CD8-positive, alpha-beta memory T cell (primary cell): ENCODE results near the gene SS18L1. TPM values are rescaled to one million over a fixed set of nuclear protein-coding genes. Genes with fewer than 3 reads are reported as not detected.

Experiments used
- CTCF ChIA-PET: fragments of 350-600 bp; sonication (Branson Sonifier 250); formaldehyde crosslinking; loops from one replicate; lab custom pipeline; 2021; ENCODE audit warnings: antibody characterized with exemption; lab: Charles Lee
- POLR2A ChIA-PET: fragments of 350-600 bp; sonication (Branson Sonifier 250); formaldehyde crosslinking; loops from one replicate; lab custom pipeline; 2021; ENCODE audit warnings: antibody characterized with exemption; lab: Charles Lee
- DNase-seq, 5 donors: peaks; one replicate each; pipeline versions ENCODE4 v3.0.0 to v3.0.0-alpha.2; 2020 to 2022; ENCODE audit warnings: mixed read lengths in 1 of 5
- H3K27ac ChIP-seq: one replicate; pipeline ENCODE4 v1.7.0; 2013; ENCODE audit warnings: low read depth, mild to moderate bottlenecking, low read length, moderate library complexity
- H3K27me3 ChIP-seq: 2 replicates; pipeline ENCODE4 v1.7.0; 2013; ENCODE audit warnings: low read length, mild to moderate bottlenecking; ENCODE audit not compliant: insufficient read depth, poor library complexity, severe bottlenecking
- H3K36me3 ChIP-seq: 2 replicates; pipeline ENCODE4 v1.7.0; 2013; ENCODE audit warnings: mild to moderate bottlenecking, low read length, moderate library complexity; ENCODE audit not compliant: insufficient read depth
- H3K4me1 ChIP-seq: 2 replicates; pipeline ENCODE4 v1.7.0; 2013; ENCODE audit warnings: mild to moderate bottlenecking, low read length, moderate library complexity; ENCODE audit not compliant: insufficient read depth
- H3K4me3 ChIP-seq: 2 replicates; pipeline ENCODE4 v1.7.0; 2013; ENCODE audit warnings: mild to moderate bottlenecking, low read length
- H3K9me3 ChIP-seq: 2 replicates; pipeline ENCODE4 v1.7.0; 2013; ENCODE audit warnings: mild to moderate bottlenecking, low read length
- H3K27ac Mint-ChIP-seq, 8 donors: one replicate each; pipeline ENCODE4 v1.8.0; 2020 to 2021; ENCODE audit warnings: mixed read lengths in 8 of 8, mild to moderate bottlenecking in 6 of 8, inconsistent platforms in 3 of 8, moderate library complexity in 3 of 8
- H3K27me3 Mint-ChIP-seq, 2 donors: one replicate each; pipeline ENCODE4 v1.8.0; 2020 to 2021; ENCODE audit warnings: mixed read lengths in 2 of 2, mild to moderate bottlenecking in 1 of 2, moderate library complexity in 1 of 2
- H3K36me3 Mint-ChIP-seq, 3 donors: one replicate each; pipeline ENCODE4 v1.8.0; 2020 to 2021; ENCODE audit warnings: mixed read lengths in 3 of 3, inconsistent platforms in 1 of 3, mild to moderate bottlenecking in 1 of 3
- H3K4me1 Mint-ChIP-seq, 3 donors: one replicate each; pipeline ENCODE4 v1.8.0; 2020 to 2021; ENCODE audit warnings: mixed read lengths in 3 of 3, inconsistent platforms in 1 of 3, mild to moderate bottlenecking in 1 of 3
- H3K4me3 Mint-ChIP-seq, 7 donors: one replicate each; pipeline ENCODE4 v1.8.0; 2020 to 2021; ENCODE audit warnings: mixed read lengths in 7 of 7, mild to moderate bottlenecking in 6 of 7, moderate library complexity in 4 of 7, inconsistent platforms in 2 of 7
- H3K9me3 Mint-ChIP-seq, 5 donors: one replicate each; pipeline ENCODE4 v1.8.0; 2020 to 2022; ENCODE audit warnings: mixed read lengths in 5 of 5, mild to moderate bottlenecking in 3 of 5, moderate library complexity in 2 of 5, inconsistent platforms in 1 of 5
- polyA plus RNA-seq: library from polyadenylated mRNA; unstranded; fragments of 300-500 nt; fragmentation: Illumina TruSeq; gene quantifications from one replicate; pipeline ENCODE4 v1.2.3, GENCODE V29; 2021
- total RNA-seq, 2 experiments: library from RNA; stranded (reverse); gene quantifications; one replicate each; pipeline ENCODE4 v1.2.3, GENCODE V29; 2021

Gene SS18L1
- total and polyA plus RNA-seq, 3 experiments from 2014 or later, result 0.86 to 18.5 (median 16.9) TPM

GRCh38 chr20:62203378-62204030, 59.9 kb downstream of the SS18L1 start:
- Mint-ChIP-seq H3K36me3 (peaks cover 5 to 49% (median 15%) of the 10 kb centered on the region in 3 donors), H3K27me3 (no peaks in the 10 kb centered on the region), H3K4me1 (no peaks in the 10 kb centered on the region), H3K9me3 (no peaks in the 10 kb centered on the region), H3K27ac (no peak overlapping the region), H3K4me3 (no peak overlapping the region)
- DNase-seq, result no peak
- Histone ChIP-seq H3K27me3 (no peaks in the 10 kb centered on the region), H3K4me3 (no peak overlapping the region), H3K4me1 (no peaks in the 10 kb centered on the region), H3K9me3 (no peaks in the 10 kb centered on the region), H3K27ac (no peak overlapping the region), H3K36me3 (peaks cover 23% of the 10 kb centered on the region)
- ChIA-PET CTCF (no interaction called here), POLR2A (no interaction called here)

GRCh38 chr20:62205618-62206387, 62.2 kb downstream of the SS18L1 start:
- Mint-ChIP-seq H3K27ac (no peak overlapping the region), H3K9me3 (no peaks in the 10 kb centered on the region), H3K27me3 (no peaks in the 10 kb centered on the region), H3K36me3 (peaks cover 0 to 30% (median 4%) of the 10 kb centered on the region in 3 donors), H3K4me3 (no peak overlapping the region), H3K4me1 (no peaks in the 10 kb centered on the region)
- ChIA-PET CTCF (no interaction called here), POLR2A (no interaction called here)
- peaks cover 7% of the 10 kb centered on the region for H3K36me3 ChIP-seq
- H3K4me1 ChIP-seq, result no peaks in the 10 kb centered on the region
- no peak overlapping the region for H3K4me3 ChIP-seq
- DNase-seq, result no peak
- no peak overlapping the region for H3K27ac ChIP-seq
- no peaks in the 10 kb centered on the region for H3K27me3 ChIP-seq
- H3K9me3 ChIP-seq, result no peaks in the 10 kb centered on the region

- no peaks in the 10 kb centered on the region for H3K9me3 ChIP-seq
- H3K27ac ChIP-seq, result no peak overlapping the region
- H3K4me1 Mint-ChIP-seq, result no peaks in the 10 kb centered on the region
- DNase-seq, result no peak
- no peak overlapping the region for H3K4me3 Mint-ChIP-seq
- no peaks in the 10 kb centered on the region for H3K27me3 Mint-ChIP-seq
- ChIA-PET CTCF (no interaction called here), POLR2A (no interaction called here)
- H3K36me3 Mint-ChIP-seq, result peaks cover 0 to 24% (median 4%) of the 10 kb centered on the region in 3 donors
- H3K27me3 ChIP-seq, result peaks cover 6% of the 10 kb centered on the region
- H3K36me3 ChIP-seq, result peaks cover 7% of the 10 kb centered on the region
- no peak overlapping the region for H3K27ac Mint-ChIP-seq
- no peaks in the 10 kb centered on the region for H3K9me3 Mint-ChIP-seq
- H3K4me3 ChIP-seq, result no peak overlapping the region
- H3K4me1 ChIP-seq, result no peaks in the 10 kb centered on the region
Observed at GRCh38 chr20:62206388-62206775, 62.8 kb downstream of the SS18L1 start.

- no peaks in the 10 kb centered on the region for H3K4me1 Mint-ChIP-seq
- CTCF ChIA-PET, result no interaction called here
Observed at GRCh38 chr20:62208061-62208794, 64.7 kb downstream of the SS18L1 start.

GRCh38 chr20:62208795-62209755, 65.5 kb downstream of the SS18L1 start:
- no peaks in the 10 kb centered on the region for H3K36me3 ChIP-seq
- no peak overlapping the region for H3K4me3 Mint-ChIP-seq
- no peaks in the 10 kb centered on the region for H3K4me1 Mint-ChIP-seq
- no peak overlapping the region for H3K27ac ChIP-seq
- H3K9me3 Mint-ChIP-seq, result no peaks in the 10 kb centered on the region
- no peak for DNase-seq
- H3K27ac Mint-ChIP-seq, result no peak overlapping the region
- no peaks in the 10 kb centered on the region for H3K4me1 ChIP-seq
- POLR2A ChIA-PET, result no interaction called here
- H3K36me3 Mint-ChIP-seq, result peaks cover 0 to 2% (median 0%) of the 10 kb centered on the region in 3 donors
- CTCF ChIA-PET, result no interaction called here
- no peak overlapping the region for H3K4me3 ChIP-seq
- no peaks in the 10 kb centered on the region for H3K27me3 Mint-ChIP-seq
- H3K27me3 ChIP-seq, result peaks cover 12% of the 10 kb centered on the region
- H3K9me3 ChIP-seq, result no peaks in the 10 kb centered on the region

More at GRCh38 chr20:62208061-62208794, 64.7 kb downstream of the SS18L1 start:
- Histone ChIP-seq H3K9me3 (no peaks in the 10 kb centered on the region), H3K27ac (no peak overlapping the region), H3K4me3 (no peak overlapping the region), H3K36me3 (no peaks in the 10 kb centered on the region), H3K4me1 (no peaks in the 10 kb centered on the region), H3K27me3 (peaks cover 12% of the 10 kb centered on the region)
- no peak for DNase-seq
- Mint-ChIP-seq H3K27me3 (no peaks in the 10 kb centered on the region), H3K27ac (no peak overlapping the region), H3K4me3 (no peak overlapping the region), H3K9me3 (no peaks in the 10 kb centered on the region), H3K36me3 (peaks cover 0 to 7% (median 3%) of the 10 kb centered on the region in 3 donors)
- POLR2A ChIA-PET, result no interaction called here

- H3K36me3 ChIP-seq, result no peaks in the 10 kb centered on the region
- H3K4me1 Mint-ChIP-seq, result no peaks in the 10 kb centered on the region
- no peaks in the 10 kb centered on the region for H3K9me3 ChIP-seq
- H3K9me3 Mint-ChIP-seq, result no peaks in the 10 kb centered on the region
- no peaks in the 10 kb centered on the region for H3K27me3 Mint-ChIP-seq
- no peak for DNase-seq
- peaks cover 0 to 2% (median 0%) of the 10 kb centered on the region in 3 donors for H3K36me3 Mint-ChIP-seq
- no peaks in the 10 kb centered on the region for H3K4me1 ChIP-seq
- peaks cover 12% of the 10 kb centered on the region for H3K27me3 ChIP-seq
- POLR2A ChIA-PET, result no interaction called here
- H3K27ac Mint-ChIP-seq, result no peak overlapping the region
- CTCF ChIA-PET, result no interaction called here
- H3K27ac ChIP-seq, result no peak overlapping the region
- H3K4me3 Mint-ChIP-seq, result no peak overlapping the region
- no peak overlapping the region for H3K4me3 ChIP-seq
Observed at GRCh38 chr20:62209850-62210495, 66.4 kb downstream of the SS18L1 start.

GRCh38 chr20:62210496-62210855, 66.9 kb downstream of the SS18L1 start:
- POLR2A ChIA-PET, result no interaction called here
- Histone ChIP-seq H3K9me3 (no peaks in the 10 kb centered on the region), H3K27ac (no peak overlapping the region), H3K4me3 (no peak overlapping the region), H3K4me1 (no peaks in the 10 kb centered on the region), H3K27me3 (peaks cover 12% of the 10 kb centered on the region), H3K36me3 (no peaks in the 10 kb centered on the region)
- H3K4me3 Mint-ChIP-seq, result no peak overlapping the region
- H3K27me3 Mint-ChIP-seq, result peaks cover 2 to 4% of the 10 kb centered on the region in 2 donors
- no peaks in the 10 kb centered on the region for H3K4me1 Mint-ChIP-seq
- no peak for DNase-seq
- H3K9me3 Mint-ChIP-seq, result no peaks in the 10 kb centered on the region
- H3K36me3 Mint-ChIP-seq, result peaks cover 0 to 2% (median 0%) of the 10 kb centered on the region in 3 donors
- no peak overlapping the region for H3K27ac Mint-ChIP-seq
- CTCF ChIA-PET, result no interaction called here
